ENCODE data around the gene ZNF14. TPM values are rescaled to one million over a fixed set of nuclear protein-coding genes. Genes with fewer than 3 reads are reported as not detected.
"Not testable (repeated sequence)": the region's sequence is repeated elsewhere in the genome, so short reads cannot be mapped to it uniquely, and the experiment has no call there.

The ZNF14 gene
- total and polyA plus RNA-seq, 5 donors from 2014 or later = 8.5 to 19.8 (median 11.8) TPM

- H3K36me3 ChIP-seq (ENCODE audit: control insufficient read depth, insufficient read depth, low read length); H3K4me3 ChIP-seq (ENCODE audit: low read depth, low read length); H3K27ac ChIP-seq (ENCODE audit: insufficient read depth, low read length, poor library complexity, severe bottlenecking); H3K27me3 Mint-ChIP-seq; DNase-seq; H3K27me3 ChIP-seq (ENCODE audit: control insufficient read depth, insufficient read depth, low read length); H3K9me3 Mint-ChIP-seq; H3K36me3 Mint-ChIP-seq; ATAC-seq (ENCODE audit: low read depth in 2 of 2); H3K4me3 Mint-ChIP-seq; H3K4me1 Mint-ChIP-seq; H3K9me3 ChIP-seq (ENCODE audit: control insufficient read depth in 2 of 2, low read length in 2 of 2); H3K4me1 ChIP-seq (ENCODE audit: control insufficient read depth, insufficient read depth, low read length, poor library complexity, severe bottlenecking): not testable (repeated sequence)
- H3K27ac Mint-ChIP-seq = peak overlapping the region in 2 of 3 donors; percentile 20 to 80
These were observed 11.0 kb upstream of the ZNF14 start for GRCh38 chr19:19743921-19744320.

DNA sequence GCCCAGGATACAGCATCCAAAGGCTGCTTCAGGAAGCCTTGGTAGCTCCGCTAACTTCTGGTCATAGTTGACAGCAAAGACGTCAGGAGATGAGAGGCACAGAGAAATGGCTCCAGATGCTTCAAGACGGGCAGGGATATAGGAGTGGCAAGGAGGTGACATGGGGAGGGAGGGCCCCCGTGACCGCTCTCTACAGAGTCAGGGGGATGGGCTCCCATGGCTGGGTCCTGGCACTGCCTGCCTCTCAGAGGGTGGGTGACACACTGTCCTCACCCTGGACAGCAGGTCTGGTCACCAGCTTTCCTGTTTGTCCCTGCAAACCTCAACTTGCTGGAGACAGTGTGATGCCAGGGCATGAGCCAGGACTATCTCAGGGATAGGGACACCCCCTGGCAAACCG is 10.3 kb upstream of the ZNF14 start:
- H3K27me3 ChIP-seq (ENCODE audit: control insufficient read depth, insufficient read depth, low read length) = no peaks in the 10 kb centered on the region
- H3K9me3 Mint-ChIP-seq = no peaks in the 10 kb centered on the region
- H3K27me3 Mint-ChIP-seq = no peaks in the 10 kb centered on the region
- no peaks in the 10 kb centered on the region for H3K36me3 ChIP-seq (ENCODE audit: control insufficient read depth, insufficient read depth, low read length)
- no peaks in the 10 kb centered on the region for H3K4me1 ChIP-seq (ENCODE audit: control insufficient read depth, insufficient read depth, low read length, poor library complexity, severe bottlenecking)
- H3K27ac ChIP-seq (ENCODE audit: insufficient read depth, low read length, poor library complexity, severe bottlenecking) = no peak overlapping the region
- H3K4me1 Mint-ChIP-seq = no peaks in the 10 kb centered on the region
- no peaks in the 10 kb centered on the region for H3K9me3 ChIP-seq (ENCODE audit: control insufficient read depth in 2 of 2, low read length in 2 of 2)
- H3K36me3 Mint-ChIP-seq = no peaks in the 10 kb centered on the region
- H3K4me3 ChIP-seq (ENCODE audit: low read depth, low read length) = no peak overlapping the region
- no peak overlapping the region for H3K27ac Mint-ChIP-seq
- DNase-seq (no peak), ATAC-seq (ENCODE audit: low read depth in 2 of 2) (no peak)
- peak overlapping the region in 1 of 4 donors; percentile 10 for H3K4me3 Mint-ChIP-seq

DNA sequence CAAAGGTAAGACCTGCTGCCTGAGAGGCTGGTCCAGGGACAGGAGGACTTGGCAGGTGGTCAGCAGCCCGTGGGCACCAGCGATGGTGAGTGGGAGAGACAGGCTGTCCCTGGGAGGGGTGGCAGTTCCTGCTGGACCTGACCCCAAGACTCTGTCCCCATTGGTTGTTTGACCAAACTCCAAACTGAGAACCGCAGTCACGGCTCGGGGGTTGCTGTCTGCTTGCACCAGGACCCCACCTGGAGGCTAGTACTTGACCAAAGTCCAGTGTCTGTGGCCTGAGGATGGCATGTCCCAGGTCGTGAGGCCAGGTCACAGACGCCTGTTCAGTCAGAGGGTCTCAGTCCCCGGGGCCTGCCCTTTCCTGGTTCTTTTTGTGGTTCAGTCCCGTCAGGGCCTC is 9.9 kb upstream of the ZNF14 start:
- Mint-ChIP-seq H3K9me3 (no peaks in the 10 kb centered on the region), H3K27me3 (no peaks in the 10 kb centered on the region), H3K4me1 (no peaks in the 10 kb centered on the region), H3K36me3 (no peaks in the 10 kb centered on the region), H3K4me3 (peak overlapping the region in 1 of 4 donors; percentile 10), H3K27ac (no peak overlapping the region)
- Histone ChIP-seq H3K36me3 (ENCODE audit: control insufficient read depth, insufficient read depth, low read length) (no peaks in the 10 kb centered on the region), H3K9me3 (ENCODE audit: control insufficient read depth in 2 of 2, low read length in 2 of 2) (no peaks in the 10 kb centered on the region), H3K4me1 (ENCODE audit: control insufficient read depth, insufficient read depth, low read length, poor library complexity, severe bottlenecking) (no peaks in the 10 kb centered on the region), H3K27me3 (ENCODE audit: control insufficient read depth, insufficient read depth, low read length) (no peaks in the 10 kb centered on the region), H3K4me3 (ENCODE audit: low read depth, low read length) (no peak overlapping the region), H3K27ac (ENCODE audit: insufficient read depth, low read length, poor library complexity, severe bottlenecking) (no peak overlapping the region)
- no peak for ATAC-seq (ENCODE audit: low read depth in 2 of 2)
- no peak for DNase-seq

DNA sequence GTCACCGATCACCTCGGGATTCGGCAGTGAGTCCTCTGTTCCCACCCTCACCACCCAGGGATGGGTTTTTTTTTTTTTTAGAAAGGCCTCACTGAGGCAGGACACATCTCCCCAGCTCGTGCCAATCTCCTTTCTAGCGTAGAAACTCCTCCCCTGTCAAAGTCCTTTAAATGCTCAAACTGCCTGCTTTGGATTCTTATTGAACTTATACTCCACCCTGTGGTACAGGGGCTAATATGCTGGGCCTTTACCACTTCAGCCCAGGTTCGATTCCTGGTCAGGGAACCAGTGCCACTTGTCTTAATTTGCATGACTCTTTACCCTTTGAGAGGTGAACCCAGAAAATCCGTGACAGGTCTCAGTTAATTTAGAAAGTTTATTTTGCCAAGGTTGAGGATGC is 8.3 kb upstream of the ZNF14 start:
- H3K9me3 Mint-ChIP-seq = no peaks in the 10 kb centered on the region
- Histone ChIP-seq H3K27ac (ENCODE audit: insufficient read depth, low read length, poor library complexity, severe bottlenecking) (no peak overlapping the region), H3K4me3 (ENCODE audit: low read depth, low read length) (no peak overlapping the region), H3K4me1 (ENCODE audit: control insufficient read depth, insufficient read depth, low read length, poor library complexity, severe bottlenecking) (no peaks in the 10 kb centered on the region), H3K27me3 (ENCODE audit: control insufficient read depth, insufficient read depth, low read length) (no peaks in the 10 kb centered on the region), H3K9me3 (ENCODE audit: control insufficient read depth in 2 of 2, low read length in 2 of 2) (no peaks in the 10 kb centered on the region), H3K36me3 (ENCODE audit: control insufficient read depth, insufficient read depth, low read length) (no peaks in the 10 kb centered on the region)
- H3K36me3 Mint-ChIP-seq = no peaks in the 10 kb centered on the region
- H3K27ac Mint-ChIP-seq = peak overlapping the region in 1 of 3 donors; percentile 29
- no peak overlapping the region for H3K4me3 Mint-ChIP-seq
- H3K27me3 Mint-ChIP-seq = no peaks in the 10 kb centered on the region
- DNase-seq (no peak), ATAC-seq (ENCODE audit: low read depth in 2 of 2) (no peak)
- no peaks in the 10 kb centered on the region for H3K4me1 Mint-ChIP-seq

- ATAC-seq (ENCODE audit: low read depth in 2 of 2) = no peak
- DNase-seq = no peak
- no peaks in the 10 kb centered on the region for H3K4me1 Mint-ChIP-seq
- no peaks in the 10 kb centered on the region for H3K9me3 ChIP-seq (ENCODE audit: control insufficient read depth in 2 of 2, low read length in 2 of 2)
- H3K4me3 ChIP-seq (ENCODE audit: low read depth, low read length) = no peak overlapping the region
- H3K36me3 Mint-ChIP-seq = no peaks in the 10 kb centered on the region
- H3K27ac Mint-ChIP-seq = no peak overlapping the region
- H3K4me1 ChIP-seq (ENCODE audit: control insufficient read depth, insufficient read depth, low read length, poor library complexity, severe bottlenecking) = no peaks in the 10 kb centered on the region
- H3K9me3 Mint-ChIP-seq = no peaks in the 10 kb centered on the region
- no peaks in the 10 kb centered on the region for H3K27me3 ChIP-seq (ENCODE audit: control insufficient read depth, insufficient read depth, low read length)
- H3K4me3 Mint-ChIP-seq = no peak overlapping the region
- no peak overlapping the region for H3K27ac ChIP-seq (ENCODE audit: insufficient read depth, low read length, poor library complexity, severe bottlenecking)
- no peaks in the 10 kb centered on the region for H3K27me3 Mint-ChIP-seq
- no peaks in the 10 kb centered on the region for H3K36me3 ChIP-seq (ENCODE audit: control insufficient read depth, insufficient read depth, low read length)
These were observed 7.8 kb upstream of the ZNF14 start for GRCh38 chr19:19740755-19741154.

- Mint-ChIP-seq H3K4me1 (peaks cover 0 to 4% (median 0%) of the 10 kb centered on the region in 4 donors), H3K36me3 (no peaks in the 10 kb centered on the region), H3K4me3 (no peak overlapping the region), H3K27me3 (no peaks in the 10 kb centered on the region), H3K9me3 (no peaks in the 10 kb centered on the region), H3K27ac (no peak overlapping the region)
- no peaks in the 10 kb centered on the region for H3K4me1 ChIP-seq (ENCODE audit: control insufficient read depth, insufficient read depth, low read length, poor library complexity, severe bottlenecking)
- H3K27me3 ChIP-seq (ENCODE audit: control insufficient read depth, insufficient read depth, low read length) = no peaks in the 10 kb centered on the region
- DNase-seq = no peak
- ATAC-seq (ENCODE audit: low read depth in 2 of 2) = no peak
- H3K9me3 ChIP-seq (ENCODE audit: control insufficient read depth in 2 of 2, low read length in 2 of 2) = no peaks in the 10 kb centered on the region
- H3K36me3 ChIP-seq (ENCODE audit: control insufficient read depth, insufficient read depth, low read length) = no peaks in the 10 kb centered on the region
- H3K27ac ChIP-seq (ENCODE audit: insufficient read depth, low read length, poor library complexity, severe bottlenecking) = no peak overlapping the region
- H3K4me3 ChIP-seq (ENCODE audit: low read depth, low read length) = no peak overlapping the region
These were observed 5.7 kb upstream of the ZNF14 start for GRCh38 chr19:19738564-19738963.

- Histone ChIP-seq H3K4me1 (ENCODE audit: control insufficient read depth, insufficient read depth, low read length, poor library complexity, severe bottlenecking) (no peaks in the 10 kb centered on the region), H3K27me3 (ENCODE audit: control insufficient read depth, insufficient read depth, low read length) (no peaks in the 10 kb centered on the region), H3K36me3 (ENCODE audit: control insufficient read depth, insufficient read depth, low read length) (no peaks in the 10 kb centered on the region), H3K9me3 (ENCODE audit: control insufficient read depth in 2 of 2, low read length in 2 of 2) (no peaks in the 10 kb centered on the region), H3K4me3 (ENCODE audit: low read depth, low read length) (no peak overlapping the region), H3K27ac (ENCODE audit: insufficient read depth, low read length, poor library complexity, severe bottlenecking) (no peak overlapping the region)
- DNase-seq (no peak), ATAC-seq (ENCODE audit: low read depth in 2 of 2) (no peak)
- Mint-ChIP-seq H3K27ac (peak overlapping the region in 1 of 3 donors; percentile 69), H3K9me3 (peaks cover 0 to 6% (median 3%) of the 10 kb centered on the region in 7 donors), H3K36me3 (no peaks in the 10 kb centered on the region), H3K4me3 (peak overlapping the region in 2 of 4 donors; percentile 32 to 73), H3K27me3 (no peaks in the 10 kb centered on the region), H3K4me1 (peaks cover 0 to 10% (median 5%) of the 10 kb centered on the region in 4 donors)
These were observed 4.8 kb upstream of the ZNF14 start for GRCh38 chr19:19737559-19738332.

GRCh38 chr19:19721896-19722295 is 11.0 kb downstream of the ZNF14 start:
- Mint-ChIP-seq H3K27ac (peak overlapping the region in 1 of 3 donors; percentile 20), H3K36me3 (peaks cover 37% of the 10 kb centered on the region)
- no peaks in the 10 kb centered on the region for H3K27me3 ChIP-seq (ENCODE audit: control insufficient read depth, insufficient read depth, low read length)

More at GRCh38 chr19:19721896-19722295, 11.0 kb downstream of the ZNF14 start:
- ATAC-seq (ENCODE audit: low read depth in 2 of 2) (no peak), DNase-seq (no peak)
- Histone ChIP-seq H3K4me3 (ENCODE audit: low read depth, low read length) (no peak overlapping the region), H3K36me3 (ENCODE audit: control insufficient read depth, insufficient read depth, low read length) (peaks cover 24% of the 10 kb centered on the region), H3K9me3 (ENCODE audit: control insufficient read depth in 2 of 2, low read length in 2 of 2) (peaks cover 56 to 66% of the 10 kb centered on the region in 2 experiments), H3K27ac (ENCODE audit: insufficient read depth, low read length, poor library complexity, severe bottlenecking) (no peak overlapping the region), H3K4me1 (ENCODE audit: control insufficient read depth, insufficient read depth, low read length, poor library complexity, severe bottlenecking) (no peaks in the 10 kb centered on the region)
- Mint-ChIP-seq H3K4me1 (peaks cover 0 to 3% (median 0%) of the 10 kb centered on the region in 4 donors), H3K4me3 (peak overlapping the region in 1 of 4 donors; percentile 19), H3K9me3 (peaks cover 0 to 75% (median 36%) of the 10 kb centered on the region in 7 donors), H3K27me3 (no peaks in the 10 kb centered on the region)

All from CD4-positive, CD25-positive, alpha-beta regulatory T cell (primary cell).